Measurements from ENCODE around the gene FBP2.
A peak's percentile ranks its signal among the peaks of the same experiment; 100 is the strongest.

DNA sequence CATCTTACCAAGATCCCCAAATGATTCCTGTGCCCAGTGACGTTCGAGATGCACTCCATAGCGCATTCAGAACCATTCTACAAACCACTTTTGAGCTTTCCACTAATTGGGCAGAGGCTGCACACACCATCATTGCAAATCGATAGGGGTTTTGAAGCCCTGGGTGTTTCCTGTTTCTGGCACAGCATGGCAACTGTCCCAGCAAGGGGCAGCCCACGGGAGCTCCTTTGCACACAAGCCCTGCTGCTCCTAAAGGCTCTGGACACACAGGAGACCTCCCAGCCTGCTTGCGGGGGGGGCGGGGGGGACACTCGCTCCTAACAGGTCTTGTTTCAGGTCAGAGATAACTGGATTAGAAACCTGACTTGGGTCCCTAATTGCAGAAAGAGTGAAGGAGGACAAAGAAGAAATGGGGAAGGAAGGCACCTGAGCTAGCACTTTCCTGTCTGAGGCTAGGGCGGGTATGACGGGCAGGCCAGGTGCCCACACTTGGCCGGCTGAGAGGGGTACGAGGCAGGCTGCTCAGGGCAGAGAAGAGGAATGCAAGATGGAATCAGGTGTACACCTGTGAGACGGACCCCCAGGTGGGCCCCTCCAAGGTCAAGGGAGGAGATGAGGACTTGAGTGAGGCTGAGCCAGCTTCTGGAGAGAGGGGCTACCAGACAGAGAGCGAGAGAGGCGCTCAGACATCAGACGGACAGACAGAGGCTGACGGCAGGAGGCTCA lies 44.9 kb upstream of the FBP2 start:
- TF ChIP-seq POLR2A (IDR thresholded peaks at IDR 0.05) (peak; percentile 32), CTCF (IDR thresholded peaks at IDR 0.05) (no peak)

All from right lobe of liver (tissue), 4 donors.